Measurements from ENCODE around the gene SLC22A17.

SLC22A17 gene

DNA sequence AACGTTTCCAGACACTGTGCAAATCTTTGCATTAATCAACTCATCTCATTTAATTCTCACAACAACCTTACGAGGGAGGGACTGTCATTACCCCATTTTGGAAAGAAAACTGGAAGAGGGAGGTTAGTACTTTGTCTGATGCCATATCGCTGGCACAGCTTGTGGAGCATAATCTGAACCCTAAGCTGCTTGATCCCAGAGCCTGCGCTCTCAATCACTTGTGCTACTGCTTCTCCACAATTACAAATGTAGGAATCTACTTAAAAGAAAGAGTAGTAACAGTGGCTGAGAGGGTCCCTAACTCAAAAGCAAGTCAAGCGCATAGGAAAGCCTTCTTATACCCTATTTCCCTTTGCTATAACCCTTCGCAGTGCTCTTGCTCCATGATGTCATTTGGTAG, 9.1 kb upstream of the SLC22A17 start:
- TF ChIP-seq, protein P1, sequence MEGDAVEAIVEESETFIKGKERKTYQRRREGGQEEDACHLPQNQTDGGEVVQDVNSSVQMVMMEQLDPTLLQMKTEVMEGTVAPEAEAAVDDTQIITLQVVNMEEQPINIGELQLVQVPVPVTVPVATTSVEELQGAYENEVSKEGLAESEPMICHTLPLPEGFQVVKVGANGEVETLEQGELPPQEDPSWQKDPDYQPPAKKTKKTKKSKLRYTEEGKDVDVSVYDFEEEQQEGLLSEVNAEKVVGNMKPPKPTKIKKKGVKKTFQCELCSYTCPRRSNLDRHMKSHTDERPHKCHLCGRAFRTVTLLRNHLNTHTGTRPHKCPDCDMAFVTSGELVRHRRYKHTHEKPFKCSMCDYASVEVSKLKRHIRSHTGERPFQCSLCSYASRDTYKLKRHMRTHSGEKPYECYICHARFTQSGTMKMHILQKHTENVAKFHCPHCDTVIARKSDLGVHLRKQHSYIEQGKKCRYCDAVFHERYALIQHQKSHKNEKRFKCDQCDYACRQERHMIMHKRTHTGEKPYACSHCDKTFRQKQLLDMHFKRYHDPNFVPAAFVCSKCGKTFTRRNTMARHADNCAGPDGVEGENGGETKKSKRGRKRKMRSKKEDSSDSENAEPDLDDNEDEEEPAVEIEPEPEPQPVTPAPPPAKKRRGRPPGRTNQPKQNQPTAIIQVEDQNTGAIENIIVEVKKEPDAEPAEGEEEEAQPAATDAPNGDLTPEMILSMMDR (IDR thresholded peaks at IDR 0.05) = no peak

DNA sequence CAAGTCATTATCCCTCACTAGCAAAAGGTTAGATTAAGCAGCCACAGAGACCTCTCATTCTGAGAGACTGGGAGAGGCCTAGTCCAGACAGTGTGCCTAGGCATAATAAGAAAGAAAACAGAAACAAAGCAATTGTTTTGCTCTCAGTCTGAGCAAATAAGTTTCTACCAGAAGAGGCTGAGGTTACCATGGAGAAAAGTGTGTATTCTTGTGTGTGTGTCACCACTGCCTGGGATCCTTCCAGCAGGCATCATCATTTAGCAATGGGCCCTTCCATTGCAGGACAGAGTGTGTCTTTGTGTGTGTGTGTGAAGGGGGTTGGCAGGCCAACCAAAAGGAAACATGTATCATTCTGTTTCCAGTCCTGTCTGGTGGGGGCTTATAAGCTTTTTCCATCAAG, 8.6 kb upstream of the SLC22A17 start:
- TF ChIP-seq, protein P1 (IDR thresholded peaks at IDR 0.05) = no peak

DNA sequence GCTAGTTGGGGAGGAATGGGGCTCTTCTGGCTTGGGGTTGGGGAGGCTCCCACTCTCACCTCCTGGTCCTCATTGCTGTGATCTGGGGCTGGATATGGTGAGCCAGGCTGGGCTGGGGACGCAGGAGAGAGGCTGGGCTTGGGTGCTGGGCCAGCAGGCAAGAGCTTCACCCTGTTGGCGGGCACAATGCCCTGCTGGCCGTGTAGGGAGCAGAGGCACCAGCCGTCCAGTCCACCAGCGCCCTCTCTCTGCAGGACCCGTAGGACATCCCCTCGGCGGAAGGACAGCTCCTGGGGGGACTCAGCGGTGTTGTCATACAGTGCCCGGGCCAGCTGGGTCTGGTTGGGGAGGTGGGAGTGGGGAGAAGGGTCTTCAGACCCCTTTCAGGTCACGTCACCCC, 7.8 kb upstream of the SLC22A17 start:
- TF ChIP-seq, protein P1 (IDR thresholded peaks at IDR 0.05) = no peak

DNA sequence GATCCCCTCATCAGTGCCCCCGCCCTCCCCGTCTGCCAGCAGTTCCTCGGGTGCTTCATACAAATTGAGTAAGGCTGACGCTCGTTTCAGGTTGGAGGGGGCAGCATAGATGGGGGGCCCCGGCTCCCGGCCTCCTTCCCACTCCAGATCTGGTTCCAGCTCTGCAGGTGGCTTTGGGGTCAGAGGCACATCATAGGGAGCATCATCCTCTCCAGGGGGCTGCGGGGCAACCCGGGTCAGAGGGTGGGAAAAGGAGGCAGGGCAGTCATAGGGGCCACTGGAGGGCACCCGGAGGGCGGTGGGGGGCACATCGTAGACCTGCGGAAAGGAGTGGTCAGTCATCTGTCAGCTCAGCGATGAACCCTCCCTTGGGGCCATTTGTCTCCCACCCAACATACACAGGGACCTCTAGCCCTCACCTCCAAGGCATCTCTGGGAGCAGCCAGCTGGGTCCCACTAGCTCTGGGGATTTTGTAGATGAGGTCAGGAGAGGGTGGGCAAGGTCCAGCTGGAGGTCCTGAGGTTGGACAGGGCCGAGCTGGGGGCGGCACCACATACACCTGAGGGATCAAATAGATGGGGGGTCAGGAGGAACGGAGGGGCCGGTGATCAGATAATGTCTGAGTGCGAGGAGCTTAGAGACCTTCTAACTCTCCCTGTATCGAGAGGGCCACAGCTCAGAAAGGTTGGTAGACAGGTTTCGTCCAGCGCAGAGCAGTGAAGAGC, 7.2 kb upstream of the SLC22A17 start:
- TF ChIP-seq, protein P1 (IDR thresholded peaks at IDR 0.05) = no peak

DNA sequence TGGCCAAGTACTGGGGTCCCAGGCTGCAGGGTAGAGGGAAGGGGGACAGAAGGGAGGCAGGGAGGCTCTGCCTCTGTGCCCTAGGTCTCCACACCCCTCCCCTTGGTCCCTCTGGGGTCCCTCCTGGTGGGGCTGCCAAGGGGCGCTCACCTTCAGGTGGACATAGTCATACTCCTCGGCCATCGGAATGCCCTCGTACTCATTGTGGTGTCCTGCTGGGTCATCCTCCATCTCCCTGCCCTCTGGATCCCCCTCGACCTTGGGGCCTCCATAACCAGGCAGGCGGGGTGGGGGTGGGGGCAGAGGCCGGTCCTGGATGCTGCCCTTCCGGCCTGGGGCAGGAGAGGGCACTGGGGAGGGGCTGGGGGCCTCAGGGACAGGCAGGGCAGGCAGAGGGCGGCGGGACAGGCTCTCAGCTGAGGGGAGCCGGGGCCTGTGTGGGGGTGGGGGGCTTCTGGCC, 6.5 kb upstream of the SLC22A17 start:
- TF ChIP-seq, protein P1 (IDR thresholded peaks at IDR 0.05) = no peak

DNA sequence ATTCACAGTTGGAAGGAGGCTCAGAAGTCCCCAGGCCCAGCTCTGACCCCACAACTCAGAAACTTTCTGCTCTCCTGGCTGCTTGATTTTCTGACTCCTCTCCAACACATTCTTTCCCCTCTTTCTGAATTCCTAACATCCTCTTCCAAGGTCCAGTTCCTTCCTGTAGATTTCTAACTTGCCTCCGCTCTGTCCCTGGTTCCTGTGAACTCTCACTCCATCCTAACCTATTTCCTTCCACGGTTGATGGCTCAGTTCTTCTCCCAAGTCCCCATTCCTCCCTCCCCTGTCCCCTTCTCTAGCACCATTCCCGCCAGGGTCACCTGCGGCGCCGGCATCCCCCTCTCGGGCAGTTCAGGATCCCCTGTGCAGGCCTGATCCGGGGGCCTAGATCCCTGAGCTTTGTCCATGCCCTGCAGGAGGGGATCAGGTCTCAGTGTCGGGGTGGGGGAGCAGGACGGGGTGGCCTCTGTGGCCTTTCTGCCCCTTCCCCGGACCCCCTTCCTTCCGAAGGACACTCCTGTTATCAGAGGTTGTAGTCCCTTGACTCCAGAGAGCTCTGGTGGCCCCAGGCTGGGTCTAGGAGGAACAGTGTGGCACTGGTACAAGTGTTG, 6.0 kb upstream of the SLC22A17 start:
- TF ChIP-seq, protein P1 (IDR thresholded peaks at IDR 0.05) = no peak

DNA sequence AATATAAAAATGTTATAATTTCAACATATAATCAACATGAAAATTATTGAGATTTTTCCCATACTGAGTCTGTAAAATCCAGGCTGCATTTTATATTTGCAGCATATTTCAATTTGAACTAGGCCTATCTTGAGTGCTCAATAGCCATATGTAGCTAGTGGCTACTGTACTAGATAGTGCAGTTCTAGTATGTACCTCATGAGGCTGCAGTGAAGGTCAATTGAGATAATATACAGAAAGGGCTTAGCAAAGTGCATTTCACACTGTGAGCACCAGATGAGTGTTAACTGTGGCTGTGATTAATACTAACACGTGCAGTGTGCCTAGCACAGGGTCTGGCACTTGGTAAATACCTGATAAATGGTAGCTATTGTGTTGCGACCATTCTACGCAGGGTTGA, 5.4 kb upstream of the SLC22A17 start:
- TF ChIP-seq, protein P1 (IDR thresholded peaks at IDR 0.05) = no peak

Data from LNCAP (cell line).